ENCODE measurements around the gene UBXN2A. TPM values are rescaled to one million over a fixed set of nuclear protein-coding genes. Genes with fewer than 3 reads are reported as not detected.

Gene UBXN2A
- total RNA-seq, 1 experiment from 2014 or later: 19.7 TPM

DNA sequence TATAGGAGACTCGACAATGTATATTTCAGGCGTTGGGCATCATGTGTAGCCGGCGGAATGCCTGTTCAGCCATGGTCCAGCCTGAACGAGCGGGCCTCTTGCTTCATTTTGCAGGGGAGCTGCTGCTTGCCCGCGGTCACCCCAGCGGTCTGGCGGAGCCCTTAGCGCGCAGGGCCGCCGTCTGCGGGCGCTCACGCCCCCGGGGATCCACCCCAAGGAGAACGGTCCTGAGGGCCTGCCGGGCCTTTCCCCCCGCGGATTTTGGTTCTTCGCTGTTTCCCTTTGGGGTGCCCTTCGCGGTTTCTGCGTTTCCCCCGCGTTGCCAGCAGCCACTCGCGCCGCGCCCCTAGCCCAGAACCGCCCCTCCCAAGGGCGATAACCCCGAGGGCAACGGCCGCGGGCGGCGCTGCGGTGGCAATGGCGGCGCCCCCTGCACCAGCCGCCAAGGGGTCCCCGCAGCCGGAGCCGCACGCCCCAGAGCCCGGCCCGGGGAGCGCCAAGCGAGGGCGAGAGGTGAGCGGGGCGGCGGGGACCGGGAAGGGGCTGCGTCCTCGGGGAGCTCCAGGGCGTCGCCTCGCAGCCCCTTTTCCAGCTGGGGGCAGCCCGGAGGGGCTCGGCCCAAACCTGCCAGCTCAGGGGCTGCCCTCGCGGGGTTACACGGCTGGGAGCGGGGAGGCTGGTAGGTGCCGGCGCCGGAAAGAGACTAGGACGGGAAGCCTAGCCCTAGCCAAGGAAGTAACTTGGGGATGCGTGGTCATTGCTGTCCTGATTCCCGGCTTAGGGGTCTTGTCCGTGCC, 69.6 kb downstream of the UBXN2A start, which contains the start of gene MFSD2B:
Gene MFSD2B, plus strand, starts transcription at position 406 of the 797 bp plus-strand sequence. Its CDS starts 12 bp downstream, at position 418.
- H3K79me2 ChIP-seq (ENCODE audit: insufficient read depth, low read length): no peaks in the 10 kb centered on the region
- peak within 1 kb of the TSS in 1 of 3 experiments; percentile 85; a peak in 1 of 7 replicates for H3K27ac Mint-ChIP-seq

More for the DNA sequence above, 69.6 kb downstream of the UBXN2A start, which contains the start of gene MFSD2B:
- Mint-ChIP-seq H3K4me3 (peak within 1 kb of the TSS; percentile 60 to 62), H3K36me3 (ENCODE audit: insufficient read depth in 1 of 3, low read depth in 3 of 3) (no peaks in the 10 kb centered on the region; a peak in 1 of 7 replicates), H3K9me3 (no peaks in the 10 kb centered on the region), H3K27me3 (ENCODE audit: low read depth) (peaks cover 15% of the 10 kb centered on the region), H3K4me1 (peaks cover 20 to 21% of the 10 kb centered on the region in 2 experiments)
- Histone ChIP-seq H3K9me3 (ENCODE audit: control insufficient read depth, low read depth, low read length) (no peaks in the 10 kb centered on the region), H3T11ph (ENCODE audit: low read length) (no peak within 1 kb of the TSS), H2BK20ac (ENCODE audit: low read depth, low read length, poor library complexity, severe bottlenecking) (no peak within 1 kb of the TSS), H2BK12ac (ENCODE audit: insufficient read length, low read depth, low read length) (peak within 1 kb of the TSS; percentile 7), H3K18ac (ENCODE audit: insufficient read length, low read depth, low read length) (peak within 1 kb of the TSS; percentile 93), H3K79me1 (ENCODE audit: insufficient read depth, low read depth, low read length, poor library complexity, severe bottlenecking) (no peaks in the 10 kb centered on the region), H3K14ac (ENCODE audit: insufficient read depth, low read length) (peak within 1 kb of the TSS; percentile 95), H2BK120ac (ENCODE audit: low read depth, low read length, poor library complexity, severe bottlenecking) (no peak within 1 kb of the TSS), H3K4me1 (ENCODE audit: insufficient read depth, low read length) (no peaks in the 10 kb centered on the region; the same call in 1 of the 2 replicates), H2AFZ (ENCODE audit: low read length) (no peak within 1 kb of the TSS), H4K8ac (replicated peaks; ENCODE audit: insufficient read length, low read depth, low read length) (no peak within 1 kb of the TSS), H2BK15ac (ENCODE audit: low read depth, low read length) (no peak within 1 kb of the TSS), H2BK5ac (ENCODE audit: insufficient read length, low read length) (no peak within 1 kb of the TSS), H3K9ac (ENCODE audit: extremely low read depth, insufficient read length, low read length) (no peak within 1 kb of the TSS), H3K23ac (ENCODE audit: insufficient read length, low read depth, low read length) (no peak within 1 kb of the TSS), H3K27ac (ENCODE audit: insufficient read length, low read depth, low read length) (no peak within 1 kb of the TSS), H3K23me2 (ENCODE audit: insufficient read length, low read depth, low read length, poor library complexity, severe bottlenecking) (no peaks in the 10 kb centered on the region), H4K20me1 (ENCODE audit: control insufficient read depth, insufficient read depth, insufficient read length) (no peaks in the 10 kb centered on the region), H4K5ac (ENCODE audit: insufficient read length, low read depth, low read length) (no peak within 1 kb of the TSS), H3K27me3 (ENCODE audit: insufficient read depth, low read length) (no peaks in the 10 kb centered on the region; the same call in 1 of the 2 replicates), H3K56ac (ENCODE audit: insufficient read length, low read depth, low read length) (no peak within 1 kb of the TSS), H3K4ac (ENCODE audit: low read depth, low read length) (no peak within 1 kb of the TSS; the same call in 1 of the 2 replicates), H2AK5ac (ENCODE audit: insufficient read length, low read length) (no peak within 1 kb of the TSS), H3K4me2 (ENCODE audit: insufficient read depth, insufficient read length, low read length) (peak within 1 kb of the TSS; percentile 45), H4K91ac (ENCODE audit: insufficient read length, low read depth, low read length) (no peak within 1 kb of the TSS)
- DNase-seq: no peak
- no CpG with 5 or more reads among the region's 75 CpGs for WGBS (ENCODE audit: extremely low coverage, insufficient read length, low lambda C conversion rate)
- TF ChIP-seq, protein P1, sequence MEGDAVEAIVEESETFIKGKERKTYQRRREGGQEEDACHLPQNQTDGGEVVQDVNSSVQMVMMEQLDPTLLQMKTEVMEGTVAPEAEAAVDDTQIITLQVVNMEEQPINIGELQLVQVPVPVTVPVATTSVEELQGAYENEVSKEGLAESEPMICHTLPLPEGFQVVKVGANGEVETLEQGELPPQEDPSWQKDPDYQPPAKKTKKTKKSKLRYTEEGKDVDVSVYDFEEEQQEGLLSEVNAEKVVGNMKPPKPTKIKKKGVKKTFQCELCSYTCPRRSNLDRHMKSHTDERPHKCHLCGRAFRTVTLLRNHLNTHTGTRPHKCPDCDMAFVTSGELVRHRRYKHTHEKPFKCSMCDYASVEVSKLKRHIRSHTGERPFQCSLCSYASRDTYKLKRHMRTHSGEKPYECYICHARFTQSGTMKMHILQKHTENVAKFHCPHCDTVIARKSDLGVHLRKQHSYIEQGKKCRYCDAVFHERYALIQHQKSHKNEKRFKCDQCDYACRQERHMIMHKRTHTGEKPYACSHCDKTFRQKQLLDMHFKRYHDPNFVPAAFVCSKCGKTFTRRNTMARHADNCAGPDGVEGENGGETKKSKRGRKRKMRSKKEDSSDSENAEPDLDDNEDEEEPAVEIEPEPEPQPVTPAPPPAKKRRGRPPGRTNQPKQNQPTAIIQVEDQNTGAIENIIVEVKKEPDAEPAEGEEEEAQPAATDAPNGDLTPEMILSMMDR (conservative IDR thresholded peaks at IDR 0.05): peak; percentile 27; the same call in 2 of the 3 replicates
